ENCODE data around the gene TRAPPC10. TPM values are rescaled to one million over a fixed set of nuclear protein-coding genes. Genes with fewer than 3 reads are reported as not detected.

The TRAPPC10 gene
- total and polyA plus RNA-seq, 5 donors, result 7.6 to 23.3 (median 19.0) TPM

GRCh38 chr21:44053567-44053966, 41.5 kb downstream of the TRAPPC10 start:
- DNase-seq, result no peak
- intact Hi-C loops (cut with DNase I), result no loop called here
- no peak for ATAC-seq
- Histone ChIP-seq H3K27ac (ENCODE audit: low read length) (no peak overlapping the region), H3K27me3 (ENCODE audit: control insufficient read depth, insufficient read depth) (no peaks in the 10 kb centered on the region), H3K4me1 (ENCODE audit: control insufficient read depth, insufficient read depth, low read length) (peaks cover 11% of the 10 kb centered on the region), H3K4me3 (ENCODE audit: low read length) (no peak overlapping the region), H3K9me3 (ENCODE audit: control insufficient read depth, low read length) (no peaks in the 10 kb centered on the region)
- 97% methylated on average over 9 of the region's 9 CpGs for WGBS

- H3K9me3 ChIP-seq (ENCODE audit: control insufficient read depth, low read length), result no peaks in the 10 kb centered on the region
- no peak overlapping the region for H3K4me3 ChIP-seq (ENCODE audit: low read length)
- no peaks in the 10 kb centered on the region for H3K27me3 ChIP-seq (ENCODE audit: control insufficient read depth, insufficient read depth)
- peaks cover 11% of the 10 kb centered on the region for H3K4me1 ChIP-seq (ENCODE audit: control insufficient read depth, insufficient read depth, low read length)
- peak; percentile 15 to 34 for ATAC-seq
- DNase-seq, result no peak
- WGBS, result 66% methylated on average over 5 of the region's 5 CpGs
- intact Hi-C loops (cut with DNase I), result no loop called here
- H3K27ac ChIP-seq (ENCODE audit: low read length), result no peak overlapping the region
Observed at GRCh38 chr21:44054710-44055109, 42.6 kb downstream of the TRAPPC10 start.

- intact Hi-C loops (cut with DNase I), result no loop called here
- Histone ChIP-seq H3K27ac (ENCODE audit: low read length) (no peak overlapping the region), H3K9me3 (ENCODE audit: control insufficient read depth, low read length) (no peaks in the 10 kb centered on the region), H3K27me3 (ENCODE audit: control insufficient read depth, insufficient read depth) (no peaks in the 10 kb centered on the region), H3K4me1 (ENCODE audit: control insufficient read depth, insufficient read depth, low read length) (peaks cover 4% of the 10 kb centered on the region), H3K4me3 (ENCODE audit: low read length) (no peak overlapping the region)
- 96% methylated on average over 9 of the region's 9 CpGs for WGBS
- ATAC-seq (no peak), DNase-seq (no peak)
Observed at GRCh38 chr21:44057055-44057454, 44.9 kb downstream of the TRAPPC10 start.

DNA sequence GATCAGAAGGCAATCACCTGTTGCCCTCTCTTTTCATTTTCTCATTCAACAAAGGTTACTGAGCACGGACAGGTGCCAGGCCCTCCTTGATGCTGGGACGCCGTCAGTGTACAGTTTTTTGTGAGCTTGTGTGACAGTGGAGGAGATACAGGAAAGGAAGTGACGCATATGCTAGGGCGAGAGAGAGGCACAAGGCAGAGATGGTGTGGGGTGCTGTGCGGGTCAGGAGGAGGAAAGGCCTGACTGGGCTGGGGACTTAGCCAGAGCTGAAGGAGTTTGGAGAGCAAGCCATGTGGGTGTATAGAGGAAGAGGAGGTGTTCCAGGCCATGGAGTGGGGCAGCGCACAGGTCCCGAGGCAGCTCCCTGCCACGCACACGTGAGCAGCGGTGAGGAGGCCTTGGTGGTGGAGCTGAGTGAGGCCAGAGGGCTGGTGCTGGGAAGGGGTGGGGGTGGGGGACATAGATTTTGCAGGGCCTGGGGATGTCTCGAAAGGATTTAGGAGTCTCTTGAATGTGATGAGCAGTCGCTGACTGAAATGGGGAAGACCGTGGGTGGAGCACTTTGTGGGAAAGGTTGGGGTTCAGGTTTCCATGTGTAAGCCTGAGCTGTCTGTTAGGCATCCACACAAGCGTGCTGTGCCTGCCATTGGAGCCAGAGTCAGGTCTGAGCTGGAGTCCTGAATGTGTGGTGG, 46.0 kb downstream of the TRAPPC10 start:
- intact Hi-C loops (cut with DNase I), result no loop called here
- Histone ChIP-seq H3K4me3 (ENCODE audit: low read length) (no peak overlapping the region), H3K9me3 (ENCODE audit: control insufficient read depth, low read length) (no peaks in the 10 kb centered on the region), H3K27ac (ENCODE audit: low read length) (no peak overlapping the region), H3K27me3 (ENCODE audit: control insufficient read depth, insufficient read depth) (no peaks in the 10 kb centered on the region), H3K4me1 (ENCODE audit: control insufficient read depth, insufficient read depth, low read length) (peaks cover 2% of the 10 kb centered on the region)
- 93% methylated on average over 15 of the region's 15 CpGs for WGBS
- ATAC-seq (no peak), DNase-seq (no peak)

DNA sequence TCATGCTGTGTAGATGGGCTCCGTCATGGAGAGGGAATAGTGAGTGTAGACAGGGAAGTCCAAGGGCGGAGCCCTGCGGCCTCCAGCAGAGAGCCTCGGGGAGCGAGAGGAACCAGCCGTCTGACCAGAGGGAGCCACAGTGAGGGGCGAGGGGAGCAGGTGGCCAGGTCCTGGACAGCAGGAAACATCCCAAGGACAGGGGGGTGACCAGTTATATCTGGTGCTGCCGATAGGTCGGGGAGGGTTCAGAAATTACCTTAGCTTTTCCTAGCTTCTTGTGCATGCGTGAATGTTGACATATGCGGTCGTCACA, 46.5 kb downstream of the TRAPPC10 start:
- Histone ChIP-seq H3K27me3 (ENCODE audit: control insufficient read depth, insufficient read depth) (no peaks in the 10 kb centered on the region), H3K4me3 (ENCODE audit: low read length) (no peak overlapping the region), H3K27ac (ENCODE audit: low read length) (no peak overlapping the region), H3K9me3 (ENCODE audit: control insufficient read depth, low read length) (no peaks in the 10 kb centered on the region), H3K4me1 (ENCODE audit: control insufficient read depth, insufficient read depth, low read length) (peaks cover 2% of the 10 kb centered on the region)
- WGBS, result 95% methylated on average over 12 of the region's 12 CpGs
- ATAC-seq (no peak), DNase-seq (no peak)
- intact Hi-C loops (cut with DNase I), result no loop called here

GRCh38 chr21:44058981-44059380, 46.9 kb downstream of the TRAPPC10 start:
- ATAC-seq (no peak), DNase-seq (no peak)
- Histone ChIP-seq H3K4me1 (ENCODE audit: control insufficient read depth, insufficient read depth, low read length) (peaks cover 2% of the 10 kb centered on the region), H3K27ac (ENCODE audit: low read length) (no peak overlapping the region), H3K4me3 (ENCODE audit: low read length) (no peak overlapping the region), H3K27me3 (ENCODE audit: control insufficient read depth, insufficient read depth) (no peaks in the 10 kb centered on the region), H3K9me3 (ENCODE audit: control insufficient read depth, low read length) (no peaks in the 10 kb centered on the region)
- WGBS, result 95% methylated on average over 17 of the region's 17 CpGs
- intact Hi-C loops (cut with DNase I), result no loop called here

- ATAC-seq, result no peak
- Histone ChIP-seq H3K4me1 (ENCODE audit: control insufficient read depth, insufficient read depth, low read length) (peaks cover under 1% of the 10 kb centered on the region), H3K9me3 (ENCODE audit: control insufficient read depth, low read length) (no peaks in the 10 kb centered on the region), H3K27me3 (ENCODE audit: control insufficient read depth, insufficient read depth) (no peaks in the 10 kb centered on the region), H3K27ac (ENCODE audit: low read length) (no peak overlapping the region), H3K4me3 (ENCODE audit: low read length) (no peak overlapping the region)
- intact Hi-C loops (cut with DNase I), result no loop called here
- WGBS, result 87% methylated on average over 4 of the region's 4 CpGs
- no peak for DNase-seq
Observed at GRCh38 chr21:44059710-44060109, 47.6 kb downstream of the TRAPPC10 start.

DNA sequence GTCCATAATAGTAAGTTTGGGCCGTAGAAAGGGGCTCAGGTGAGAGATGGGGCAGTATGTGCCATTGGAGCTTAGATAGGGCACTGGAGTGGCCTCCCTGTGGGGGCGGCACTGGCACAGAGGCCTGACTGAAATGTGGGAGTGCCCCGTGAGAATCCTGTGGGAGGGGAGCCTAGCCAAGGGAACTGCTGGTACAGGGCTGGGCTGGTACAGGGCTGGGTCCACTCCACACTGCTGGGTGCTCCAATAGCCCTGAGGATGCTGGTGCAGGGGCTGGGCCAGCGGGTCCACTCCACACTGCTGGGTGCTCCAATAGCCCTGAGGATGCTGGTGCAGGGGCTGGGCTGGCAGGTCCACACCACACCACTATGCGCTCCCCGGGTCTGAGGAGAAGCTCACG, 50.3 kb downstream of the TRAPPC10 start:
- ATAC-seq, result peak; percentile 30 to 34
- no peak for DNase-seq
- 91% methylated on average over 7 of the region's 7 CpGs for WGBS
- H3K27ac ChIP-seq (ENCODE audit: low read length), result no peak overlapping the region
- no peaks in the 10 kb centered on the region for H3K27me3 ChIP-seq (ENCODE audit: control insufficient read depth, insufficient read depth)
- H3K4me3 ChIP-seq (ENCODE audit: low read length), result no peak overlapping the region
- intact Hi-C loops (cut with DNase I), result no loop called here
- no peaks in the 10 kb centered on the region for H3K9me3 ChIP-seq (ENCODE audit: control insufficient read depth, low read length)
- H3K4me1 ChIP-seq (ENCODE audit: control insufficient read depth, insufficient read depth, low read length), result no peaks in the 10 kb centered on the region

GRCh38 chr21:44063151-44063912, 51.2 kb downstream of the TRAPPC10 start:
- 94% methylated on average over 19 of the region's 19 CpGs for WGBS
- Histone ChIP-seq H3K27me3 (ENCODE audit: control insufficient read depth, insufficient read depth) (no peaks in the 10 kb centered on the region), H3K27ac (ENCODE audit: low read length) (no peak overlapping the region), H3K4me1 (ENCODE audit: control insufficient read depth, insufficient read depth, low read length) (no peaks in the 10 kb centered on the region), H3K9me3 (ENCODE audit: control insufficient read depth, low read length) (no peaks in the 10 kb centered on the region), H3K4me3 (ENCODE audit: low read length) (no peak overlapping the region)
- DNase-seq (no peak), ATAC-seq (no peak)
- intact Hi-C loops (cut with DNase I), result no loop called here

DNA sequence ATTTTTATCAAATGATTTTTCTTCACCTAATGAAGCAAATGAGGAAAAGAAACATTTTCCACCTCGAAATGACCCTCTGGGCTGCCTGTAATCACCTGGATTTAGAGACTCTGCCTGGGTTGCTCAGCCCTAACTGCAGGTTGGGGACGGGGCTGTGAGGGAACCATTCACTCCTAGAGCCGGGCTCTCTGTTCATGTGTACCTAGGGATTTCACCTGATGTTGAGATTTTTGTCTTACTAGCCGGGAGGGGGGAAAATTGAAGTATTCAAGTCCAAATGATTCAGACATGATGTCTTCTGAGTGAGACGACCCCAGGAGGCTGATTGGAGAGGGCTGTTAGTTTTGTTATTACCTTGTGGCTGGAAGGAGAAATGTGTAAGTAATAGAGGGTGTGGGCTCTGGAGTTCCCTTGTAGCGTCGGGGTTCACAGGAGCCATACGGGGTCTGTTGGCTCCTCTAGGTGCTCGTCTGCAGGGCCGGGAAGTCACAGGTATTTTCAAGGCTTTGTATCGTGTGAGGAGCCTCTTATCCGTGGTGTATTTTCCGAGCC, 52.8 kb downstream of the TRAPPC10 start:
- DNase-seq (no peak), ATAC-seq (no peak)
- Histone ChIP-seq H3K9me3 (ENCODE audit: control insufficient read depth, low read length) (no peaks in the 10 kb centered on the region), H3K4me3 (ENCODE audit: low read length) (no peak overlapping the region), H3K27me3 (ENCODE audit: control insufficient read depth, insufficient read depth) (no peaks in the 10 kb centered on the region), H3K27ac (ENCODE audit: low read length) (no peak overlapping the region), H3K4me1 (ENCODE audit: control insufficient read depth, insufficient read depth, low read length) (no peaks in the 10 kb centered on the region)
- intact Hi-C loops (cut with DNase I), result no loop called here
- 92% methylated on average over 13 of the region's 13 CpGs for WGBS

DNA sequence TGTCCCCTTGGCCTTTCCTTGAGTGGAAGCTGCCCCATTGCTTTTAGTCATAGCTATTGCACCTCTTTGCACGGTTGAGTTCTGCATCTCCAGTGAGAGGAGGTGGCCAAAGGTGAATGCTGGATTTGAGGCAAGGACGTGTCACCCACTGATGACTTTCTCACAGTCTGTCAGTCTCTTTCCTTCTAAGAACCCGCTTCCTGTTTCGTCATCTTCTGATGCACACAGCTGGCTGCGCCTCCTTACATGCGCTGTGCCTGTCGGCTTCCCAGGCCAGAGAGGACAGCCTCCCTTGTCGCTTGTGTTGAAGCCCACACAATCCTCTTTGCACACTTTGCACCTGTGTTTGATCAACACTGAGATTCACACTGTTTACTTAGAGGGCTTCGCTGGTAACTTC, 53.3 kb downstream of the TRAPPC10 start:
- Histone ChIP-seq H3K9me3 (ENCODE audit: control insufficient read depth, low read length) (no peaks in the 10 kb centered on the region), H3K27ac (ENCODE audit: low read length) (no peak overlapping the region), H3K27me3 (ENCODE audit: control insufficient read depth, insufficient read depth) (no peaks in the 10 kb centered on the region), H3K4me3 (ENCODE audit: low read length) (no peak overlapping the region), H3K4me1 (ENCODE audit: control insufficient read depth, insufficient read depth, low read length) (no peaks in the 10 kb centered on the region)
- DNase-seq, result no peak
- intact Hi-C loops (cut with DNase I), result no loop called here
- no peak for ATAC-seq
- WGBS, result 77% methylated on average over 9 of the region's 9 CpGs
